Iris pigment epithelial cell (primary cell): ENCODE results near the gene SHPK.
"Not testable (repeated sequence)": the region's sequence is repeated elsewhere in the genome, so short reads cannot be mapped to it uniquely, and the experiment has no call there.

Source experiments
- DNase-seq: peaks from one replicate; pipeline ENCODE4 v3.0.0-alpha.2; 2011; ENCODE audit warnings: low read depth

The SHPK gene

GRCh38 chr17:3589784-3590183 is 46.3 kb downstream of the SHPK start:
- no peak for DNase-seq

- DNase-seq: no peak
These were observed 50.2 kb downstream of the SHPK start for GRCh38 chr17:3585826-3586225.

- DNase-seq: no peak
These were observed 52.6 kb downstream of the SHPK start for GRCh38 chr17:3583456-3583855.

- no peak for DNase-seq
These were observed 53.1 kb downstream of the SHPK start for GRCh38 chr17:3582915-3583314.

- not testable (repeated sequence) for DNase-seq
These were observed 57.4 kb downstream of the SHPK start for GRCh38 chr17:3578667-3579066.

GRCh38 chr17:3576970-3577369 is 59.1 kb downstream of the SHPK start:
- no peak for DNase-seq

- DNase-seq: peak; percentile 40
These were observed 60.5 kb downstream of the SHPK start for GRCh38 chr17:3575511-3575910.

GRCh38 chr17:3574231-3574630 is 61.8 kb downstream of the SHPK start:
- DNase-seq: no peak

- DNase-seq: no peak
These were observed 62.6 kb downstream of the SHPK start for GRCh38 chr17:3573246-3574100.

- no peak for DNase-seq
These were observed 63.8 kb downstream of the SHPK start for GRCh38 chr17:3572231-3572630.

GRCh38 chr17:3571043-3571900 is 64.8 kb downstream of the SHPK start:
- DNase-seq: no peak

GRCh38 chr17:3569534-3570137 is 66.4 kb downstream of the SHPK start:
- DNase-seq: no peak

- no peak for DNase-seq
These were observed 69.5 kb downstream of the SHPK start for GRCh38 chr17:3566551-3566950.

GRCh38 chr17:3565143-3565542 is 70.9 kb downstream of the SHPK start:
- no peak for DNase-seq

- DNase-seq: not testable (repeated sequence)
These were observed 71.8 kb downstream of the SHPK start for GRCh38 chr17:3564241-3564640.

GRCh38 chr17:3559270-3559645 is 76.8 kb downstream of the SHPK start:
- no peak for DNase-seq

- DNase-seq: peak; percentile 38
These were observed 77.3 kb downstream of the SHPK start for GRCh38 chr17:3558603-3559269.
